Activated naive CD4-positive, alpha-beta T cell treated with anti-CD3 and anti-CD28 coated beads for 36 hours (primary cell): ENCODE measurements around the gene ABCA13. TPM values are rescaled to one million over a fixed set of nuclear protein-coding genes. Genes with fewer than 3 reads are reported as not detected.

ENCODE experiments used
- CTCF ChIA-PET: fragments of 350-600 bp; sonication (Branson Sonifier 250); formaldehyde crosslinking; loops from one replicate; lab custom pipeline; 2021; ENCODE audit warnings: antibody characterized with exemption; lab: Charles Lee
- DNase-seq: peaks from one replicate; pipeline ENCODE4 v3.0.0-alpha.2; 2020
- H3K27ac Mint-ChIP-seq: one replicate; pipeline ENCODE4 v1.8.0; 2021; ENCODE audit warnings: mild to moderate bottlenecking, mixed read lengths
- H3K27me3 Mint-ChIP-seq: one replicate; pipeline ENCODE4 v1.8.0; 2021; ENCODE audit warnings: low read depth, mixed read lengths
- H3K36me3 Mint-ChIP-seq: one replicate; pipeline ENCODE4 v1.8.0; 2021; ENCODE audit warnings: low read depth, mixed read lengths
- H3K4me1 Mint-ChIP-seq: one replicate; pipeline ENCODE4 v1.8.0; 2021; ENCODE audit warnings: low read depth, mixed read lengths
- H3K4me3 Mint-ChIP-seq: one replicate; pipeline ENCODE4 v1.8.0; 2021; ENCODE audit warnings: mild to moderate bottlenecking, moderate library complexity, mixed read lengths
- H3K9me3 Mint-ChIP-seq: one replicate; pipeline ENCODE4 v1.8.0; 2021; ENCODE audit warnings: mixed read lengths
- intact Hi-C: fragments of 100-400 bp; cut with micrococcal nuclease; formaldehyde crosslinking; loops from one replicate; pipeline ENCODE4 v1.15.1; 2023
- total RNA-seq, 2 experiments: library from RNA; stranded (reverse); gene quantifications; one replicate each; pipeline ENCODE4 v1.2.3, GENCODE V29; 2021

The ABCA13 gene
- total RNA-seq, 2 experiments from 2014 or later = not detected

GRCh38 chr7:48360574-48360973, 189.3 kb downstream of the ABCA13 start:
- Mint-ChIP-seq H3K4me3 (no peak overlapping the region), H3K27ac (no peak overlapping the region), H3K36me3 (no peaks in the 10 kb centered on the region), H3K9me3 (no peaks in the 10 kb centered on the region), H3K27me3 (no peaks in the 10 kb centered on the region), H3K4me1 (no peaks in the 10 kb centered on the region)
- intact Hi-C loops = no loop called here
- no peak for DNase-seq
- CTCF ChIA-PET = no interaction called here

GRCh38 chr7:48363174-48363573, 191.9 kb downstream of the ABCA13 start:
- H3K9me3 Mint-ChIP-seq = no peaks in the 10 kb centered on the region
- H3K27me3 Mint-ChIP-seq = peaks cover 4% of the 10 kb centered on the region
- H3K4me3 Mint-ChIP-seq = no peak overlapping the region
- no peak overlapping the region for H3K27ac Mint-ChIP-seq
- CTCF ChIA-PET = no interaction called here
- intact Hi-C loops = no loop called here
- no peak for DNase-seq
- H3K36me3 Mint-ChIP-seq = no peaks in the 10 kb centered on the region
- H3K4me1 Mint-ChIP-seq = no peaks in the 10 kb centered on the region

GRCh38 chr7:48365010-48365409, 193.8 kb downstream of the ABCA13 start:
- DNase-seq = no peak
- intact Hi-C loops = no loop called here
- no peaks in the 10 kb centered on the region for H3K9me3 Mint-ChIP-seq
- CTCF ChIA-PET = no interaction called here
- H3K4me3 Mint-ChIP-seq = no peak overlapping the region
- peaks cover 4% of the 10 kb centered on the region for H3K27me3 Mint-ChIP-seq
- H3K4me1 Mint-ChIP-seq = no peaks in the 10 kb centered on the region
- no peaks in the 10 kb centered on the region for H3K36me3 Mint-ChIP-seq
- no peak overlapping the region for H3K27ac Mint-ChIP-seq

GRCh38 chr7:48366096-48366495, 194.8 kb downstream of the ABCA13 start:
- CTCF ChIA-PET = no interaction called here
- intact Hi-C loops = no loop called here
- Mint-ChIP-seq H3K36me3 (no peaks in the 10 kb centered on the region), H3K27me3 (peaks cover 4% of the 10 kb centered on the region), H3K4me3 (no peak overlapping the region), H3K9me3 (peaks cover 6% of the 10 kb centered on the region), H3K4me1 (no peaks in the 10 kb centered on the region), H3K27ac (no peak overlapping the region)
- DNase-seq = no peak

- no peaks in the 10 kb centered on the region for H3K36me3 Mint-ChIP-seq
- H3K4me1 Mint-ChIP-seq = no peaks in the 10 kb centered on the region
- H3K4me3 Mint-ChIP-seq = no peak overlapping the region
- CTCF ChIA-PET = no interaction called here
- peaks cover 4% of the 10 kb centered on the region for H3K9me3 Mint-ChIP-seq
- DNase-seq = no peak
- no peaks in the 10 kb centered on the region for H3K27me3 Mint-ChIP-seq
- H3K27ac Mint-ChIP-seq = no peak overlapping the region
- intact Hi-C loops = no loop called here
These were observed 205.0 kb downstream of the ABCA13 start for GRCh38 chr7:48376263-48376662.

- no peaks in the 10 kb centered on the region for H3K36me3 Mint-ChIP-seq
- intact Hi-C loops = no loop called here
- no peak for DNase-seq
- H3K27ac Mint-ChIP-seq = no peak overlapping the region
- no peak overlapping the region for H3K4me3 Mint-ChIP-seq
- no peaks in the 10 kb centered on the region for H3K9me3 Mint-ChIP-seq
- H3K27me3 Mint-ChIP-seq = no peaks in the 10 kb centered on the region
- no peaks in the 10 kb centered on the region for H3K4me1 Mint-ChIP-seq
- CTCF ChIA-PET = no interaction called here
These were observed 209.7 kb downstream of the ABCA13 start for GRCh38 chr7:48380921-48381320.

GRCh38 chr7:48381571-48381970, 210.3 kb downstream of the ABCA13 start:
- CTCF ChIA-PET = no interaction called here
- no peaks in the 10 kb centered on the region for H3K4me1 Mint-ChIP-seq
- intact Hi-C loops = no loop called here
- no peaks in the 10 kb centered on the region for H3K36me3 Mint-ChIP-seq
- H3K9me3 Mint-ChIP-seq = no peaks in the 10 kb centered on the region
- H3K27me3 Mint-ChIP-seq = no peaks in the 10 kb centered on the region
- DNase-seq = no peak
- H3K4me3 Mint-ChIP-seq = no peak overlapping the region
- H3K27ac Mint-ChIP-seq = no peak overlapping the region

- no peaks in the 10 kb centered on the region for H3K9me3 Mint-ChIP-seq
- no peak overlapping the region for H3K27ac Mint-ChIP-seq
- DNase-seq = no peak
- intact Hi-C loops = no loop called here
- CTCF ChIA-PET = interaction anchor here (0.7 kb wide), 1 partner anchor 278 kb away, joined by 3 read pairs; no protein-coding TSS in a partner anchor
- H3K36me3 Mint-ChIP-seq = no peaks in the 10 kb centered on the region
- no peaks in the 10 kb centered on the region for H3K4me1 Mint-ChIP-seq
- H3K4me3 Mint-ChIP-seq = no peak overlapping the region
- no peaks in the 10 kb centered on the region for H3K27me3 Mint-ChIP-seq
These were observed 213.0 kb downstream of the ABCA13 start for GRCh38 chr7:48384180-48384752.

- H3K9me3 Mint-ChIP-seq = no peaks in the 10 kb centered on the region
- CTCF ChIA-PET = no interaction called here
- no peak overlapping the region for H3K27ac Mint-ChIP-seq
- no peaks in the 10 kb centered on the region for H3K4me1 Mint-ChIP-seq
- H3K4me3 Mint-ChIP-seq = no peak overlapping the region
- H3K36me3 Mint-ChIP-seq = no peaks in the 10 kb centered on the region
- no peak for DNase-seq
- intact Hi-C loops = no loop called here
- no peaks in the 10 kb centered on the region for H3K27me3 Mint-ChIP-seq
These were observed 216.7 kb downstream of the ABCA13 start for GRCh38 chr7:48387932-48388331.

GRCh38 chr7:48388911-48389310, 217.7 kb downstream of the ABCA13 start:
- no peaks in the 10 kb centered on the region for H3K27me3 Mint-ChIP-seq
- H3K9me3 Mint-ChIP-seq = no peaks in the 10 kb centered on the region
- CTCF ChIA-PET = no interaction called here
- no peak overlapping the region for H3K4me3 Mint-ChIP-seq
- DNase-seq = no peak
- H3K36me3 Mint-ChIP-seq = no peaks in the 10 kb centered on the region
- intact Hi-C loops = no loop called here
- H3K27ac Mint-ChIP-seq = no peak overlapping the region
- H3K4me1 Mint-ChIP-seq = no peaks in the 10 kb centered on the region

- Mint-ChIP-seq H3K27ac (no peak overlapping the region), H3K36me3 (no peaks in the 10 kb centered on the region), H3K9me3 (no peaks in the 10 kb centered on the region), H3K4me1 (no peaks in the 10 kb centered on the region), H3K4me3 (no peak overlapping the region), H3K27me3 (no peaks in the 10 kb centered on the region)
- CTCF ChIA-PET = no interaction called here
- no peak for DNase-seq
- intact Hi-C loops = no loop called here
These were observed 218.7 kb downstream of the ABCA13 start for GRCh38 chr7:48389977-48390376.

GRCh38 chr7:48390388-48391327, 219.4 kb downstream of the ABCA13 start:
- Mint-ChIP-seq H3K4me3 (no peak overlapping the region), H3K27ac (no peak overlapping the region), H3K9me3 (no peaks in the 10 kb centered on the region), H3K27me3 (no peaks in the 10 kb centered on the region), H3K36me3 (no peaks in the 10 kb centered on the region), H3K4me1 (no peaks in the 10 kb centered on the region)
- no peak for DNase-seq
- CTCF ChIA-PET = interaction anchor here (0.7 kb wide), 1 partner anchor 742 kb away, joined by 3 read pairs; no protein-coding TSS in a partner anchor
- intact Hi-C loops = no loop called here

GRCh38 chr7:48398191-48398590, 226.9 kb downstream of the ABCA13 start:
- H3K9me3 Mint-ChIP-seq = no peaks in the 10 kb centered on the region
- no peak overlapping the region for H3K27ac Mint-ChIP-seq
- H3K4me3 Mint-ChIP-seq = no peak overlapping the region
- CTCF ChIA-PET = no interaction called here
- intact Hi-C loops = no loop called here
- H3K4me1 Mint-ChIP-seq = no peaks in the 10 kb centered on the region
- no peaks in the 10 kb centered on the region for H3K36me3 Mint-ChIP-seq
- DNase-seq = no peak
- no peaks in the 10 kb centered on the region for H3K27me3 Mint-ChIP-seq
